PFSK-1 (cell line): ENCODE measurements around the gene OR6S1.

Source experiments
- FOXP2 ChIP-seq: optimal IDR thresholded peaks from 2 replicates; pipeline ENCODE3; 2011; ENCODE audit warnings: borderline replicate concordance, control low read depth, inconsistent platforms; ENCODE audit not compliant: insufficient read depth; ENCODE audit errors: extremely low read length, extremely low read depth
- POLR2AphosphoS5 ChIP-seq: IDR thresholded peaks from 2 replicates; pipeline ENCODE4 v1.6.1; 2012; ENCODE audit warnings: low read depth, mild to moderate bottlenecking, control low read depth, low read length, moderate library complexity
- SIN3A ChIP-seq: IDR thresholded peaks from 2 replicates; pipeline ENCODE4 v1.6.1; 2012; ENCODE audit warnings: mild to moderate bottlenecking, low read length, moderate library complexity, borderline replicate concordance; ENCODE audit not compliant: insufficient read depth
- TAF1 ChIP-seq: IDR thresholded peaks from 2 replicates; pipeline ENCODE4 v1.6.1; 2012; ENCODE audit warnings: low read length, control low read depth, borderline replicate concordance; ENCODE audit not compliant: insufficient read depth
- TF ChIP-seq, protein P1 (sequence below), 2 experiments: IDR thresholded peaks; 2 replicates each; pipeline versions ENCODE4 v1.6.1 to v1.8.0; 2011 to 2012; ENCODE audit warnings: low read depth in 2 of 2, low read length in 2 of 2, control low read depth in 1 of 2, inconsistent platforms in 1 of 2, mild to moderate bottlenecking in 1 of 2, moderate library complexity in 1 of 2; ENCODE audit not compliant: insufficient read depth in 1 of 2

DNA sequence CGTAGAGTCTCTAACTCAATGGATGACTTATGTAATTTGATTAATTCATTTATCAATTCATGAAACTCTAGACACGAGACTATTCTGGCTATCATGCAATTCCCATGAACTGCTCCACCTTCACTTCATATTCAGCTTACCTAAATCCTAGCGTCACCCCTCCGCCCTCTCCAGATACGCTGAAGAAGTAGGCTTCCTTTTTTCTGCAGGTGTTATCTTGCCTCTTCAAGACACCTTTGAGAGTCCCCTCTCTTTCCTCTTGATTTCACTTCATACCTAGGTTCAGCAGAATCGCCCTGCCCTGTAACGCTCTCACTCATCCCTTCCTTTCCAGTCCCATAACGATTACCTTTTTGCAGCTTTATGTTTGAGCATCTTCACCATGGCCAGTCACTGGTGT, 38.9 kb upstream of the OR6S1 start:
- TF ChIP-seq, protein P1, sequence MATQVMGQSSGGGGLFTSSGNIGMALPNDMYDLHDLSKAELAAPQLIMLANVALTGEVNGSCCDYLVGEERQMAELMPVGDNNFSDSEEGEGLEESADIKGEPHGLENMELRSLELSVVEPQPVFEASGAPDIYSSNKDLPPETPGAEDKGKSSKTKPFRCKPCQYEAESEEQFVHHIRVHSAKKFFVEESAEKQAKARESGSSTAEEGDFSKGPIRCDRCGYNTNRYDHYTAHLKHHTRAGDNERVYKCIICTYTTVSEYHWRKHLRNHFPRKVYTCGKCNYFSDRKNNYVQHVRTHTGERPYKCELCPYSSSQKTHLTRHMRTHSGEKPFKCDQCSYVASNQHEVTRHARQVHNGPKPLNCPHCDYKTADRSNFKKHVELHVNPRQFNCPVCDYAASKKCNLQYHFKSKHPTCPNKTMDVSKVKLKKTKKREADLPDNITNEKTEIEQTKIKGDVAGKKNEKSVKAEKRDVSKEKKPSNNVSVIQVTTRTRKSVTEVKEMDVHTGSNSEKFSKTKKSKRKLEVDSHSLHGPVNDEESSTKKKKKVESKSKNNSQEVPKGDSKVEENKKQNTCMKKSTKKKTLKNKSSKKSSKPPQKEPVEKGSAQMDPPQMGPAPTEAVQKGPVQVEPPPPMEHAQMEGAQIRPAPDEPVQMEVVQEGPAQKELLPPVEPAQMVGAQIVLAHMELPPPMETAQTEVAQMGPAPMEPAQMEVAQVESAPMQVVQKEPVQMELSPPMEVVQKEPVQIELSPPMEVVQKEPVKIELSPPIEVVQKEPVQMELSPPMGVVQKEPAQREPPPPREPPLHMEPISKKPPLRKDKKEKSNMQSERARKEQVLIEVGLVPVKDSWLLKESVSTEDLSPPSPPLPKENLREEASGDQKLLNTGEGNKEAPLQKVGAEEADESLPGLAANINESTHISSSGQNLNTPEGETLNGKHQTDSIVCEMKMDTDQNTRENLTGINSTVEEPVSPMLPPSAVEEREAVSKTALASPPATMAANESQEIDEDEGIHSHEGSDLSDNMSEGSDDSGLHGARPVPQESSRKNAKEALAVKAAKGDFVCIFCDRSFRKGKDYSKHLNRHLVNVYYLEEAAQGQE (IDR thresholded peaks at IDR 0.05; ENCODE audit: insufficient read depth in 1 of 2, low read depth in 2 of 2, low read length in 2 of 2): no peak
- TF ChIP-seq TAF1 (no peak), POLR2AphosphoS5 (no peak), SIN3A (no peak), FOXP2 (no peak)
